ENCODE data around the gene AJAP1. TPM values are rescaled to one million over a fixed set of nuclear protein-coding genes. Genes with fewer than 3 reads are reported as not detected.

Gene AJAP1
- polyA plus RNA-seq, 1 of the 3 experiments (the other 2 are of a cell fraction), result not detected

DNA sequence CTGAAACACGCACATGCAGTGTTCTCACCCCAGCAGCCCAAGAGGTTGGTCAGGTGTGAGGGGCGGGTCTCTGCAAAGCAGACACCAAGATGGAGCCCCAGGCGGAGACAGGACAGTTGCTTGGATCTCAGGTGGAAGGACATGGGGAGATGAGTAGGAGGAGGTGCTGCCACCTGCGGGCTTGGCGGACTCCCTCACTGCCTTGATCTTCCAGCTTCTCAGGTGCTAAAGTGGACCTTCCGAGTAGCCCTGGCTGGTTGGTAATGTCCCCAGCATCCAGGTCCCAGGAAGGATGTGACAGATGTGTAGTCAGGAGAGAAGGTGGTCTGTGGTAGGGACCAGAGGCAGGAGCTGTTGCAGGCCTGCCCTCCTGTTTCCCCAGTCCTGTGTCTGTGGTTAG is 114.1 kb downstream of the AJAP1 start:
- Histone ChIP-seq H3K27ac (ENCODE audit: low read depth in 2 of 2, low read length in 1 of 2) (no peak overlapping the region), H4K20me1 (ENCODE audit: insufficient read depth) (no peaks in the 10 kb centered on the region), H3F3A (replicated peaks; ENCODE audit: insufficient read depth) (no peaks in the 10 kb centered on the region), H3K4me3 (ENCODE audit: low read depth in 2 of 2, low read length in 1 of 2) (no peak overlapping the region), H2AFZ (ENCODE audit: low read depth) (no peak overlapping the region), H3K79me2 (ENCODE audit: insufficient read depth) (no peaks in the 10 kb centered on the region), H3K9me2 (no peaks in the 10 kb centered on the region), H3K27me3 (ENCODE audit: insufficient read depth) (no peaks in the 10 kb centered on the region), H3K4me1 (ENCODE audit: control insufficient read depth in 1 of 2, insufficient read depth in 2 of 2, low read depth in 1 of 2, low read length in 1 of 2) (no peaks in the 10 kb centered on the region; a peak in 1 of 4 replicates), H3K9ac (no peak overlapping the region), H3K4me2 (no peak overlapping the region), H3K9me3 (no peaks in the 10 kb centered on the region), H3K36me3 (replicated peaks in 1 of 2; ENCODE audit: control insufficient read depth in 1 of 2, insufficient read depth in 2 of 2, low read length in 1 of 2) (no peaks in the 10 kb centered on the region)
- ChIA-PET POLR2A (no interaction called here), CTCF (interaction anchor here (1.0 to 2.8 kb wide), 3 partner anchors 9 to 112 kb away, joined by 4 to 12 read pairs (median 7); no protein-coding TSS in a partner anchor)
- TF ChIP-seq, protein P1, sequence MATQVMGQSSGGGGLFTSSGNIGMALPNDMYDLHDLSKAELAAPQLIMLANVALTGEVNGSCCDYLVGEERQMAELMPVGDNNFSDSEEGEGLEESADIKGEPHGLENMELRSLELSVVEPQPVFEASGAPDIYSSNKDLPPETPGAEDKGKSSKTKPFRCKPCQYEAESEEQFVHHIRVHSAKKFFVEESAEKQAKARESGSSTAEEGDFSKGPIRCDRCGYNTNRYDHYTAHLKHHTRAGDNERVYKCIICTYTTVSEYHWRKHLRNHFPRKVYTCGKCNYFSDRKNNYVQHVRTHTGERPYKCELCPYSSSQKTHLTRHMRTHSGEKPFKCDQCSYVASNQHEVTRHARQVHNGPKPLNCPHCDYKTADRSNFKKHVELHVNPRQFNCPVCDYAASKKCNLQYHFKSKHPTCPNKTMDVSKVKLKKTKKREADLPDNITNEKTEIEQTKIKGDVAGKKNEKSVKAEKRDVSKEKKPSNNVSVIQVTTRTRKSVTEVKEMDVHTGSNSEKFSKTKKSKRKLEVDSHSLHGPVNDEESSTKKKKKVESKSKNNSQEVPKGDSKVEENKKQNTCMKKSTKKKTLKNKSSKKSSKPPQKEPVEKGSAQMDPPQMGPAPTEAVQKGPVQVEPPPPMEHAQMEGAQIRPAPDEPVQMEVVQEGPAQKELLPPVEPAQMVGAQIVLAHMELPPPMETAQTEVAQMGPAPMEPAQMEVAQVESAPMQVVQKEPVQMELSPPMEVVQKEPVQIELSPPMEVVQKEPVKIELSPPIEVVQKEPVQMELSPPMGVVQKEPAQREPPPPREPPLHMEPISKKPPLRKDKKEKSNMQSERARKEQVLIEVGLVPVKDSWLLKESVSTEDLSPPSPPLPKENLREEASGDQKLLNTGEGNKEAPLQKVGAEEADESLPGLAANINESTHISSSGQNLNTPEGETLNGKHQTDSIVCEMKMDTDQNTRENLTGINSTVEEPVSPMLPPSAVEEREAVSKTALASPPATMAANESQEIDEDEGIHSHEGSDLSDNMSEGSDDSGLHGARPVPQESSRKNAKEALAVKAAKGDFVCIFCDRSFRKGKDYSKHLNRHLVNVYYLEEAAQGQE (IDR thresholded peaks at IDR 0.05; ENCODE audit: low read depth, low read length), result no peak
- TF ChIP-seq JUND (IDR thresholded peaks at IDR 0.05), result no peak
- TF ChIP-seq YY1 (IDR thresholded peaks at IDR 0.05; ENCODE audit: low read depth), result no peak
- TF ChIP-seq, protein P2, sequence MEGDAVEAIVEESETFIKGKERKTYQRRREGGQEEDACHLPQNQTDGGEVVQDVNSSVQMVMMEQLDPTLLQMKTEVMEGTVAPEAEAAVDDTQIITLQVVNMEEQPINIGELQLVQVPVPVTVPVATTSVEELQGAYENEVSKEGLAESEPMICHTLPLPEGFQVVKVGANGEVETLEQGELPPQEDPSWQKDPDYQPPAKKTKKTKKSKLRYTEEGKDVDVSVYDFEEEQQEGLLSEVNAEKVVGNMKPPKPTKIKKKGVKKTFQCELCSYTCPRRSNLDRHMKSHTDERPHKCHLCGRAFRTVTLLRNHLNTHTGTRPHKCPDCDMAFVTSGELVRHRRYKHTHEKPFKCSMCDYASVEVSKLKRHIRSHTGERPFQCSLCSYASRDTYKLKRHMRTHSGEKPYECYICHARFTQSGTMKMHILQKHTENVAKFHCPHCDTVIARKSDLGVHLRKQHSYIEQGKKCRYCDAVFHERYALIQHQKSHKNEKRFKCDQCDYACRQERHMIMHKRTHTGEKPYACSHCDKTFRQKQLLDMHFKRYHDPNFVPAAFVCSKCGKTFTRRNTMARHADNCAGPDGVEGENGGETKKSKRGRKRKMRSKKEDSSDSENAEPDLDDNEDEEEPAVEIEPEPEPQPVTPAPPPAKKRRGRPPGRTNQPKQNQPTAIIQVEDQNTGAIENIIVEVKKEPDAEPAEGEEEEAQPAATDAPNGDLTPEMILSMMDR (IDR thresholded peaks at IDR 0.05), result no peak
- no peak for TF ChIP-seq EP300 (IDR thresholded peaks at IDR 0.05; ENCODE audit: borderline replicate concordance in 1 of 2, low read depth in 1 of 2, low read length in 1 of 2)
- no peak for TF ChIP-seq MEF2A (IDR thresholded peaks at IDR 0.05; ENCODE audit: borderline replicate concordance, low read depth)
- WGBS (ENCODE audit: low lambda C conversion rate), result 60% methylated on average over 3 of the region's 6 CpGs
- no peak for DNase-seq

- POLR2A ChIA-PET, result no interaction called here
Measured at GRCh38 chr1:4769516-4770280, 115.3 kb downstream of the AJAP1 start.

More at GRCh38 chr1:4769516-4770280, 115.3 kb downstream of the AJAP1 start:
- Histone ChIP-seq H3K4me1 (ENCODE audit: control insufficient read depth in 1 of 2, insufficient read depth in 2 of 2, low read depth in 1 of 2, low read length in 1 of 2) (peaks cover 0 to 1% of the 10 kb centered on the region in 2 experiments; a peak in 1 of 4 replicates), H3K27me3 (ENCODE audit: insufficient read depth) (no peaks in the 10 kb centered on the region), H3K9ac (no peak overlapping the region), H4K20me1 (ENCODE audit: insufficient read depth) (no peaks in the 10 kb centered on the region), H3K9me2 (no peaks in the 10 kb centered on the region), H3K9me3 (no peaks in the 10 kb centered on the region), H3K36me3 (replicated peaks in 1 of 2; ENCODE audit: control insufficient read depth in 1 of 2, insufficient read depth in 2 of 2, low read length in 1 of 2) (no peaks in the 10 kb centered on the region), H3K4me3 (ENCODE audit: low read depth in 2 of 2, low read length in 1 of 2) (no peak overlapping the region), H3K4me2 (no peak overlapping the region), H3F3A (replicated peaks; ENCODE audit: insufficient read depth) (no peaks in the 10 kb centered on the region), H2AFZ (ENCODE audit: low read depth) (no peak overlapping the region), H3K27ac (ENCODE audit: low read depth in 2 of 2, low read length in 1 of 2) (no peak overlapping the region), H3K79me2 (ENCODE audit: insufficient read depth) (no peaks in the 10 kb centered on the region)
- CTCF ChIA-PET, result interaction anchor here (1.8 to 2.8 kb wide), 2 partner anchors 8 to 113 kb away, joined by 7 to 12 read pairs; no protein-coding TSS in a partner anchor
- TF ChIP-seq FOSL2 (IDR thresholded peaks at IDR 0.05; ENCODE audit: borderline replicate concordance, low read depth), result no peak
- no peak for TF ChIP-seq TCF12 (IDR thresholded peaks at IDR 0.05)
- TF ChIP-seq JUND (IDR thresholded peaks at IDR 0.05), result no peak
- no peak for TF ChIP-seq RAD21 (IDR thresholded peaks at IDR 0.05; ENCODE audit: low read length)
- TF ChIP-seq RXRA (IDR thresholded peaks at IDR 0.05; ENCODE audit: borderline replicate concordance, low read depth), result no peak
- no peak for TF ChIP-seq SMC3 (IDR thresholded peaks at IDR 0.05; ENCODE audit: low read depth, low read length)
- TF ChIP-seq POLR2AphosphoS5 (IDR thresholded peaks at IDR 0.05; ENCODE audit: low read depth, low read length), result no peak
- no peak for TF ChIP-seq FOXM1 (IDR thresholded peaks at IDR 0.05; ENCODE audit: low read depth)
- 41% methylated on average over 5 of the region's 18 CpGs for WGBS (ENCODE audit: low lambda C conversion rate)
- no peak for DNase-seq

Data from SK-N-SH (cell line).